T-helper 1 cell treated with Interleukin-12 subunit alpha and Interleukin-12 subunit beta and Interleukin-4 antibody, amounts not matched to agents 30 μg/mL and 1 μg/mL, for 36 hours (primary cell): Measurements from ENCODE around the gene TREML1.
"Not testable (repeated sequence)": the region's sequence is repeated elsewhere in the genome, so short reads cannot be mapped to it uniquely, and the experiment has no call there.

Experiments used
- H3K27ac Mint-ChIP-seq: one replicate; pipeline ENCODE4 v1.8.0; 2021; ENCODE audit warnings: mild to moderate bottlenecking, mixed read lengths
- H3K27me3 Mint-ChIP-seq: one replicate; pipeline ENCODE4 v1.8.0; 2021; ENCODE audit warnings: low read depth, mixed read lengths
- H3K36me3 Mint-ChIP-seq: one replicate; pipeline ENCODE4 v1.8.0; 2021; ENCODE audit warnings: low read depth, mixed read lengths
- H3K4me1 Mint-ChIP-seq: one replicate; pipeline ENCODE4 v1.8.0; 2021; ENCODE audit warnings: low read depth, mixed read lengths
- H3K4me3 Mint-ChIP-seq: one replicate; pipeline ENCODE4 v1.8.0; 2021; ENCODE audit warnings: mild to moderate bottlenecking, moderate library complexity, mixed read lengths
- H3K9me3 Mint-ChIP-seq: one replicate; pipeline ENCODE4 v1.8.0; 2021; ENCODE audit warnings: mixed read lengths

TREML1 gene

GRCh38 chr6:41153992-41154625 lies at the start of gene TREML1:
Gene TREML1 (minus strand): TSS chr6:41154347. CDS start chr6:41154288, 59 bp downstream.
- peaks cover 6% of the 10 kb centered on the region for H3K4me1 Mint-ChIP-seq

GRCh38 chr6:41201764-41202173 lies 47.6 kb upstream of the TREML1 start:
- Mint-ChIP-seq H3K9me3 (peaks cover 12% of the 10 kb centered on the region), H3K36me3 (peaks cover 24% of the 10 kb centered on the region), H3K27ac (peak overlapping the region; percentile 93), H3K27me3 (no peaks in the 10 kb centered on the region), H3K4me1 (peaks cover 49% of the 10 kb centered on the region), H3K4me3 (peak overlapping the region; percentile 76)

More at GRCh38 chr6:41153992-41154625, at the start of gene TREML1:
- Mint-ChIP-seq H3K36me3 (no peaks in the 10 kb centered on the region), H3K9me3 (no peaks in the 10 kb centered on the region), H3K4me3 (no peak within 1 kb of the TSS), H3K27me3 (peaks cover 11% of the 10 kb centered on the region), H3K27ac (no peak within 1 kb of the TSS)

GRCh38 chr6:41200901-41201763 lies 47.0 kb upstream of the TREML1 start, which contains the start of gene TREML2:
Gene TREML2 (minus strand): TSS chr6:41201149. CDS start chr6:41201008, 141 bp downstream.
- Mint-ChIP-seq H3K9me3 (peaks cover 12% of the 10 kb centered on the region), H3K4me1 (peaks cover 52% of the 10 kb centered on the region), H3K36me3 (peaks cover 29% of the 10 kb centered on the region), H3K4me3 (peak within 1 kb of the TSS; percentile 76), H3K27ac (peak within 1 kb of the TSS; percentile 93), H3K27me3 (no peaks in the 10 kb centered on the region)

- Mint-ChIP-seq H3K9me3 (peaks cover 11% of the 10 kb centered on the region), H3K27ac (peak overlapping the region; percentile 93), H3K27me3 (no peaks in the 10 kb centered on the region), H3K36me3 (peaks cover 35% of the 10 kb centered on the region), H3K4me1 (peaks cover 59% of the 10 kb centered on the region), H3K4me3 (peak overlapping the region; percentile 76)
Measured at GRCh38 chr6:41200296-41200900, 46.3 kb upstream of the TREML1 start.

GRCh38 chr6:41199552-41200246 lies 45.6 kb upstream of the TREML1 start:
- Mint-ChIP-seq H3K4me3 (peak overlapping the region; percentile 76), H3K4me1 (peaks cover 65% of the 10 kb centered on the region), H3K27ac (peak overlapping the region; percentile 93), H3K36me3 (peaks cover 38% of the 10 kb centered on the region), H3K9me3 (peaks cover 4% of the 10 kb centered on the region), H3K27me3 (no peaks in the 10 kb centered on the region)

- Mint-ChIP-seq H3K27ac (peak overlapping the region; percentile 32), H3K27me3 (no peaks in the 10 kb centered on the region), H3K4me3 (no peak overlapping the region), H3K4me1 (peaks cover 67% of the 10 kb centered on the region), H3K9me3 (no peaks in the 10 kb centered on the region), H3K36me3 (peaks cover 48% of the 10 kb centered on the region)
Measured at GRCh38 chr6:41197234-41197633, 43.1 kb upstream of the TREML1 start.

- Mint-ChIP-seq H3K4me1 (peaks cover 42% of the 10 kb centered on the region), H3K27ac (no peak overlapping the region)
Measured at GRCh38 chr6:41194386-41194785, 40.2 kb upstream of the TREML1 start.

GRCh38 chr6:41193884-41194283 lies 39.7 kb upstream of the TREML1 start:
- H3K36me3 Mint-ChIP-seq, result peaks cover 68% of the 10 kb centered on the region
- no peaks in the 10 kb centered on the region for H3K27me3 Mint-ChIP-seq
- H3K4me3 Mint-ChIP-seq, result no peak overlapping the region
- peaks cover 11% of the 10 kb centered on the region for H3K9me3 Mint-ChIP-seq
- H3K4me1 Mint-ChIP-seq, result peaks cover 40% of the 10 kb centered on the region
- H3K27ac Mint-ChIP-seq, result no peak overlapping the region

More at GRCh38 chr6:41194386-41194785, 40.2 kb upstream of the TREML1 start:
- Mint-ChIP-seq H3K27me3 (no peaks in the 10 kb centered on the region), H3K36me3 (peaks cover 66% of the 10 kb centered on the region), H3K4me3 (no peak overlapping the region), H3K9me3 (peaks cover 8% of the 10 kb centered on the region)

GRCh38 chr6:41193171-41193734 lies 39.1 kb upstream of the TREML1 start:
- Mint-ChIP-seq H3K9me3 (peaks cover 11% of the 10 kb centered on the region), H3K27me3 (no peaks in the 10 kb centered on the region), H3K27ac (peak overlapping the region; percentile 42), H3K4me3 (no peak overlapping the region), H3K36me3 (peaks cover 68% of the 10 kb centered on the region), H3K4me1 (peaks cover 40% of the 10 kb centered on the region)

GRCh38 chr6:41191569-41191968 lies 37.4 kb upstream of the TREML1 start:
- Mint-ChIP-seq H3K9me3 (peaks cover 11% of the 10 kb centered on the region), H3K4me1 (peaks cover 33% of the 10 kb centered on the region), H3K27me3 (no peaks in the 10 kb centered on the region), H3K36me3 (peaks cover 57% of the 10 kb centered on the region), H3K27ac (no peak overlapping the region), H3K4me3 (no peak overlapping the region)

- no peaks in the 10 kb centered on the region for H3K27me3 Mint-ChIP-seq
- no peak overlapping the region for H3K27ac Mint-ChIP-seq
- H3K4me1 Mint-ChIP-seq, result peaks cover 35% of the 10 kb centered on the region
Measured at GRCh38 chr6:41190791-41191190, 36.6 kb upstream of the TREML1 start.

GRCh38 chr6:41189967-41190366 lies 35.8 kb upstream of the TREML1 start:
- H3K4me1 Mint-ChIP-seq, result peaks cover 34% of the 10 kb centered on the region

More at GRCh38 chr6:41190791-41191190, 36.6 kb upstream of the TREML1 start:
- Mint-ChIP-seq H3K36me3 (peaks cover 50% of the 10 kb centered on the region), H3K4me3 (no peak overlapping the region), H3K9me3 (peaks cover 11% of the 10 kb centered on the region)

GRCh38 chr6:41189046-41189445 lies 34.9 kb upstream of the TREML1 start:
- Mint-ChIP-seq H3K36me3 (peaks cover 34% of the 10 kb centered on the region), H3K9me3 (peaks cover 11% of the 10 kb centered on the region), H3K4me1 (peaks cover 28% of the 10 kb centered on the region)
- H3K27ac Mint-ChIP-seq, H3K27me3 Mint-ChIP-seq, H3K4me3 Mint-ChIP-seq: not testable (repeated sequence)

More at GRCh38 chr6:41189967-41190366, 35.8 kb upstream of the TREML1 start:
- Mint-ChIP-seq H3K27me3 (no peaks in the 10 kb centered on the region), H3K4me3 (no peak overlapping the region), H3K36me3 (peaks cover 43% of the 10 kb centered on the region), H3K27ac (no peak overlapping the region), H3K9me3 (peaks cover 11% of the 10 kb centered on the region)
